RWPE1 (cell line): ENCODE measurements around the gene ADGRG3.

ENCODE experiments used
- CTCF ChIA-PET: fragments of 350-600 bp; sonication (Branson Sonifier 250); formaldehyde crosslinking; extraction: SDS; loops from one replicate; lab custom pipeline; 2021; lab: Yijun Ruan, JAX
- POLR2A ChIA-PET: fragments of 400-600 bp; formaldehyde crosslinking; extraction: SDS; loops from one replicate; lab custom pipeline; 2020; ENCODE audit warnings: antibody characterized with exemption; ENCODE audit not compliant: low non-redundant PET; lab: Yijun Ruan, JAX
- DNase-seq: peaks from one replicate; pipeline ENCODE4 v3.0.0; 2012; ENCODE audit warnings: low spot score
- H3K27ac ChIP-seq: fragments of 450-650 bp; 2 replicates; pipeline ENCODE4 v1.5.1; 2017
- TF ChIP-seq, protein P1 (sequence below): fragments of 450-650 bp; conservative IDR thresholded peaks from 2 replicates; pipeline ENCODE4 v1.5.1; 2017; ENCODE audit warnings: low read depth, mild to moderate bottlenecking

The ADGRG3 gene

GRCh38 chr16:57690782-57691471 is 22.8 kb downstream of the ADGRG3 start:
- no peak for DNase-seq
- CTCF ChIA-PET, result interaction anchor here (0.6 to 0.9 kb wide), 2 partner anchors 21 to 115 kb away, joined by 3 read pairs; no protein-coding TSS in a partner anchor
- POLR2A ChIA-PET, result no interaction called here
- H3K27ac ChIP-seq, result no peak overlapping the region
- TF ChIP-seq, protein P1, sequence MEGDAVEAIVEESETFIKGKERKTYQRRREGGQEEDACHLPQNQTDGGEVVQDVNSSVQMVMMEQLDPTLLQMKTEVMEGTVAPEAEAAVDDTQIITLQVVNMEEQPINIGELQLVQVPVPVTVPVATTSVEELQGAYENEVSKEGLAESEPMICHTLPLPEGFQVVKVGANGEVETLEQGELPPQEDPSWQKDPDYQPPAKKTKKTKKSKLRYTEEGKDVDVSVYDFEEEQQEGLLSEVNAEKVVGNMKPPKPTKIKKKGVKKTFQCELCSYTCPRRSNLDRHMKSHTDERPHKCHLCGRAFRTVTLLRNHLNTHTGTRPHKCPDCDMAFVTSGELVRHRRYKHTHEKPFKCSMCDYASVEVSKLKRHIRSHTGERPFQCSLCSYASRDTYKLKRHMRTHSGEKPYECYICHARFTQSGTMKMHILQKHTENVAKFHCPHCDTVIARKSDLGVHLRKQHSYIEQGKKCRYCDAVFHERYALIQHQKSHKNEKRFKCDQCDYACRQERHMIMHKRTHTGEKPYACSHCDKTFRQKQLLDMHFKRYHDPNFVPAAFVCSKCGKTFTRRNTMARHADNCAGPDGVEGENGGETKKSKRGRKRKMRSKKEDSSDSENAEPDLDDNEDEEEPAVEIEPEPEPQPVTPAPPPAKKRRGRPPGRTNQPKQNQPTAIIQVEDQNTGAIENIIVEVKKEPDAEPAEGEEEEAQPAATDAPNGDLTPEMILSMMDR, result no peak

DNA sequence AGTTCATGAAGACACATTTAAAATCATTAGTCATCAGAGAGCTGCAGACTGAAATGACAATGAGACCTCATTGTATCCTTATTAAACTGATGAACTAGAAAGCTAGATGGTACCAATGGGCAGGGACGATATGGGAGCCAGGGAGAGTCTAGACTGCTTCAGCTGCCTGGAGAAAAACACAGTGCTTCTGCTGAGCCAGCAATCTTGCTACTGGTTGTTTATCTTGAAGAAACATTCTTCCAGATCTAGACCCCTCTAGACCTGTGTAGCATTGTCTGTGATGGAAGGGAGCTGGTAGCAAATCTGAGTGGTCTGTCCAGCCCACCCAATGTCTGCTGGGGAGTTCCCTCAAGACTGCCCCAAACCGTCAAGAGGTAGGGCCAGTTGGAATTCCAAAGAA is 24.5 kb downstream of the ADGRG3 start:
- POLR2A ChIA-PET, result no interaction called here
- CTCF ChIA-PET, result no interaction called here
- DNase-seq, result no peak
- H3K27ac ChIP-seq, result no peak overlapping the region
- TF ChIP-seq, protein P1, result no peak

- H3K27ac ChIP-seq, result no peak overlapping the region
- TF ChIP-seq, protein P1, result no peak
- no peak for DNase-seq
- POLR2A ChIA-PET, result no interaction called here
- CTCF ChIA-PET, result interaction anchor here (0.6 kb wide), 1 partner anchor 43 kb away, joined by 5 read pairs; no protein-coding TSS in a partner anchor
These were observed 25.4 kb downstream of the ADGRG3 start for GRCh38 chr16:57693550-57693949.

- CTCF ChIA-PET, result interaction anchor here (0.6 kb wide), 1 partner anchor 42 kb away, joined by 5 read pairs; no protein-coding TSS in a partner anchor
- TF ChIP-seq, protein P1, result no peak
- DNase-seq, result no peak
- POLR2A ChIA-PET, result no interaction called here
- H3K27ac ChIP-seq, result no peak overlapping the region
These were observed 26.2 kb downstream of the ADGRG3 start for GRCh38 chr16:57694231-57694724.

- H3K27ac ChIP-seq, result no peak within 1 kb of the TSS
- POLR2A ChIA-PET, result interaction anchor here (0.6 kb wide), 1 partner anchor 33 kb away, joined by 7 read pairs; no protein-coding TSS in a partner anchor
- CTCF ChIA-PET, result no interaction called here
- TF ChIP-seq, protein P1, result no peak
- peak; percentile 65 for DNase-seq
These were observed 26.9 kb downstream of the ADGRG3 start, which contains the start of gene DRC7 for GRCh38 chr16:57694725-57695679. DRC7 (plus strand) TSS chr16:57694806; CDS start chr16:57697950, 3,144 bp downstream.

DNA sequence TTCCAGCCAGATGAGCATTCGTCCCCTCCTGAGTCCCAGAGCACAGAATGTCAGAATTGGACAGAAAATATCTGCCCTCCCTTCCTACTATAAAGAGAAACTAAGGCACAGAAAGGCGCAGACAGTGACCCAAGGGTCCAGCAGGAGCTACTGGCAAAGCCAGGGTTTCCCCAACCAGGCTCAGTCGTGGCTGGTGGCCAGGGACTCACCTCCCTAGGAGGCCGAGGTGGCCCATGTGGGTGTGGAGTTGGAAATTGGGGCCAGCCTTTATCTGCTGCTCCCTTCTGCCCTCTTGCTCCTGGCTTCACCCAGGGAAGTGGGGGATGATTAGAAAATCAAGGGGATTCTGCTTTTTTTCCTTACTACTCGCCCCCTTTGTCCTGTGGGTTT is 27.6 kb downstream of the ADGRG3 start:
- POLR2A ChIA-PET, result interaction anchor here (0.6 kb wide), 1 partner anchor 33 kb away, joined by 7 read pairs; no protein-coding TSS in a partner anchor
- CTCF ChIA-PET, result no interaction called here
- no peak for DNase-seq
- H3K27ac ChIP-seq, result no peak overlapping the region
- TF ChIP-seq, protein P1, result no peak
